Right lobe of liver (tissue), 4 donors: Measurements from ENCODE around the gene RPAP3.

Source experiments
- CTCF ChIP-seq, 4 donors: fragments of 200-600 bp in 3 of 4; fragments of 450-650 bp in 1 of 4; IDR thresholded peaks; one replicate each; pipeline versions ENCODE4 v1.5.1 to v1.8.0; 2016 to 2022; ENCODE audit warnings: antibody characterized with exemption in 4 of 4, mild to moderate bottlenecking in 2 of 4
- POLR2A ChIP-seq: fragments of 450-650 bp; IDR thresholded peaks from one replicate; pipeline ENCODE4 v1.6.1; 2017; ENCODE audit warnings: antibody characterized with exemption, mild to moderate bottlenecking
- donor health status: DM: no; HTN: no; CAD: no.
- donor health status: DM: no; HTN: no; CAD: no.
- donor health status: DM: no; HTN: yes; CAD: no.

- TF ChIP-seq POLR2A (no peak), CTCF (IDR thresholded peaks at IDR 0.05) (no peak)
Observed at GRCh38 chr12:47634127-47634526, 71.7 kb downstream of the RPAP3 start.
